ENCODE measurements around the gene TAF11.

DNA sequence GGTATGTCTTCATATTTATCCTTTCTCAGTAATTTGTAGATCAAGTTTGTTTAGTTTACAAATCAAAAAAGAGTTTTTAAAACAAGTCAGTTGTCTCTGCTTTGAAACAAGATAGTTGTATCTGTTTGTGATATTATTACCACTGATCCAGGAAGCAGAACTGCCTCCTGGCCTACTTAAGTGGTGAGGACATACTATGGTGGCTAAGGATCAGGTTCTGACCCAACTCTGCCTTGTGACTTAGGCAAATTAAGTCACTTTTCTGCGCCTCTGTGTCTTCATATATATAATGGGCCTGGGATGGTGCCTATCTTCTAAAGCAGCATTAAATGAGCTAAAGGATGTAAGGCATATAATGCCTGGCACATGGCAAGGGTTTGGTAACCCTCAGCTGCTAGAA lies 9.9 kb upstream of the TAF11 start:
- TF ChIP-seq, protein P1, sequence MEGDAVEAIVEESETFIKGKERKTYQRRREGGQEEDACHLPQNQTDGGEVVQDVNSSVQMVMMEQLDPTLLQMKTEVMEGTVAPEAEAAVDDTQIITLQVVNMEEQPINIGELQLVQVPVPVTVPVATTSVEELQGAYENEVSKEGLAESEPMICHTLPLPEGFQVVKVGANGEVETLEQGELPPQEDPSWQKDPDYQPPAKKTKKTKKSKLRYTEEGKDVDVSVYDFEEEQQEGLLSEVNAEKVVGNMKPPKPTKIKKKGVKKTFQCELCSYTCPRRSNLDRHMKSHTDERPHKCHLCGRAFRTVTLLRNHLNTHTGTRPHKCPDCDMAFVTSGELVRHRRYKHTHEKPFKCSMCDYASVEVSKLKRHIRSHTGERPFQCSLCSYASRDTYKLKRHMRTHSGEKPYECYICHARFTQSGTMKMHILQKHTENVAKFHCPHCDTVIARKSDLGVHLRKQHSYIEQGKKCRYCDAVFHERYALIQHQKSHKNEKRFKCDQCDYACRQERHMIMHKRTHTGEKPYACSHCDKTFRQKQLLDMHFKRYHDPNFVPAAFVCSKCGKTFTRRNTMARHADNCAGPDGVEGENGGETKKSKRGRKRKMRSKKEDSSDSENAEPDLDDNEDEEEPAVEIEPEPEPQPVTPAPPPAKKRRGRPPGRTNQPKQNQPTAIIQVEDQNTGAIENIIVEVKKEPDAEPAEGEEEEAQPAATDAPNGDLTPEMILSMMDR (conservative IDR thresholded peaks at IDR 0.05; ENCODE audit: low read depth, low read length), result no peak
- TF ChIP-seq EZH2 (IDR thresholded peaks at IDR 0.05; ENCODE audit: borderline replicate concordance, low read depth, low read length, poor library complexity, severe bottlenecking), result no peak

Measured in A673 (cell line).